Sigmoid colon (tissue), 4 donors: ENCODE measurements around the gene TMEM40.
"Not testable (repeated sequence)": the region's sequence is repeated elsewhere in the genome, so short reads cannot be mapped to it uniquely, and the experiment has no call there.

Source experiments
- CTCF ChIP-seq, 4 experiments: fragments of 450-650 bp in 3 of 4; fragments of 200-600 bp in 1 of 4; IDR thresholded peaks; one replicate each; pipeline ENCODE4 v1.5.1; 2016 to 2019; ENCODE audit warnings: antibody characterized with exemption in 4 of 4, mild to moderate bottlenecking in 3 of 4, moderate library complexity in 2 of 4
- POLR2A ChIP-seq, 2 donors: fragments of 450-650 bp; IDR thresholded peaks; one replicate each; pipeline ENCODE4 v1.6.1; 2016; ENCODE audit warnings: antibody characterized with exemption in 2 of 2, mild to moderate bottlenecking in 2 of 2, moderate library complexity in 2 of 2
- POLR2AphosphoS5 ChIP-seq, 4 donors: sonication (generic); formaldehyde crosslinking; IDR thresholded peaks; one replicate each; pipeline ENCODE4 v1.6.1; 2017; ENCODE audit warnings: antibody characterized with exemption in 4 of 4

GRCh38 chr3:12775970-12776369, 16.9 kb upstream of the TMEM40 start:
- TF ChIP-seq CTCF, POLR2AphosphoS5, POLR2A (IDR thresholded peaks at IDR 0.05): not testable (repeated sequence)
